GM19043 (cell line): Measurements from ENCODE around the gene BTBD9.
"Not testable (repeated sequence)": the region's sequence is repeated elsewhere in the genome, so short reads cannot be mapped to it uniquely, and the experiment has no call there.

ENCODE experiments used
- ATAC-seq: cut with Tn5 transposase; IDR thresholded peaks from one replicate; pipeline ENCODE4 v1.9.1; 2021; ENCODE audit warnings: low read depth; ENCODE audit not compliant: unreplicated experiment

The BTBD9 gene

GRCh38 chr6:38650207-38650752 lies 10.6 kb upstream of the BTBD9 start:
- no peak for ATAC-seq

- ATAC-seq = no peak
These were observed 10.0 kb upstream of the BTBD9 start for GRCh38 chr6:38649744-38650143.

- ATAC-seq = no peak
These were observed 8.9 kb upstream of the BTBD9 start for GRCh38 chr6:38648629-38649028.

GRCh38 chr6:38646166-38646878 lies 6.6 kb upstream of the BTBD9 start:
- ATAC-seq = no peak

DNA sequence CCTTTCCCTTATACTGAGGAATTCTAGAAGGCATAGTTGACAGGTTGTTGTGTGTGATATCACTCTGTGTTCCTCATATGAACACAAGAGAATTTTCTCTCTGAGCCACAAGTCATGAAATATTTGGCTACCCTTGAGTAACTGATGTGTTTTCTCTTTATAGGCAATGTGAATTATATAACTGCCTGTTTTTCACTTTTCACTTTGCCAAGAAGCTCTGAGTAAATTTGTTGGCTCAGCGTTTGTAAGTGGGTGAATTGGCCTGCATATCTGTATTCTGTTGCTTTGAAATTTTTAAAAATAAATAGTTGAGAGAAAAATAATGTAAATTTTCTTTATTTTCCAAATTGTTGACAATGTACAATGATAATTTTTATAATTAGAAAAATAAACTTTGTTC lies 5.2 kb upstream of the BTBD9 start:
- ATAC-seq = no peak

DNA sequence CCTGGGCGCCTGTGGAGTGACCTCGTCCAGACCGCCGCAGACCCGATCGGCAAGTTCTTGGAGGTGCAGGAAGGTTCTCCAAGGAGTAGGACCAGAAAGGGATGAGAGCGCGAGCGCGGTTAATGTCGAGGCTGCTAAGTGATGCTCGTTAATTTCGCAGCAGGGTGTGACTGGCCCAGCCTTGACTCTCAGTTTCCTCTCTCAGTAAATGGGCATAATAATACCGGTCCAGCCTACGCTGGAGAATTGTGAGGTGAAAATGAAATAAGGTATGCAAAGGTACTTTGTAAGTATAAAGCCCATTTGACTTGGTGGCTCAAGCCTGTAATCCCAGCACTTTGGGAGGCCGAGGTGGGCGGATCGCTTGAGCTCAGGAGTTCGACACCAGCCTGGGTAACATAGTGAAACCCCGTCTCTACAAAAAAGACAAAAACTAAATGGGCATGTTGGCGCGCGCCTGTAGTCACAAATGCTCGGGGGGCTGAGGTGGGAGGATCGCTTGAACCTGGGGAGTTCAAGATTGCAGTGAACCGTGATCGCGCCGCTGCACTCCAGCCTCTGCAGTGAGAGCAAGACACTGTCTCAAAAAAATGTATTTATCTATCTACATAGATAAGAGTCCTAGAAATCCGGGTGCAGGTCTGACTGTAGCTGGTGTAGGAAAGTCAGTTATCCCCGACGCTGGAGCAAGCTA lies 634 bp upstream of the BTBD9 start:
- ATAC-seq = no peak

DNA sequence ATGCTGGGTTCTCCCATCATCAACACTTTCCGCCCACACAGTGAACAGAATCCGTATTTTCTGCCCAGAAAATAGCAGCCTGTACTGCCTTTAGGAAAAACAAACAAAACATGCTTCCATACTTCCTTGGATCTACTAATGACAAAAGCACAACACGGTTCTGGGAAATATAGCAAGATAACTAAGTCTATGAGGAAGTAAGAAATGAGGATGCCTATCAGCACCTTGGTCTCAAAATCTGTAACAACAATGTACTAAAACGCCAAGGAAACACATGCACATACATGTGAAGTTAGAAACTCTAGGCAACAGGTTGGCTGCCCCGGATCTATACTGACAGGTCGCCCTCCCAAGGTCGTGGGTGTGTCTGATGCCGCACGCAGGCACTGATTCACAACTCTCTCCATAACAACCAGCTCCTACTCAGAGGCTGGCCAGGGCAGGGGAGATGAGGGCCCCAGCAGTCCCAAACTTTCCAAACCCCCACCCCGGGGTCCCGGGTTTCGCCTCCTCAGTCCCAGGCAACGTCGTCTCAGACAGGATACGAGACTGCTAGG lies 710 bp downstream of the BTBD9 start:
- ATAC-seq = peak; percentile 18

GRCh38 chr6:38637756-38638155 lies 2.0 kb downstream of the BTBD9 start:
- no peak for ATAC-seq

GRCh38 chr6:38636027-38636426 lies 3.7 kb downstream of the BTBD9 start:
- ATAC-seq = no peak

DNA sequence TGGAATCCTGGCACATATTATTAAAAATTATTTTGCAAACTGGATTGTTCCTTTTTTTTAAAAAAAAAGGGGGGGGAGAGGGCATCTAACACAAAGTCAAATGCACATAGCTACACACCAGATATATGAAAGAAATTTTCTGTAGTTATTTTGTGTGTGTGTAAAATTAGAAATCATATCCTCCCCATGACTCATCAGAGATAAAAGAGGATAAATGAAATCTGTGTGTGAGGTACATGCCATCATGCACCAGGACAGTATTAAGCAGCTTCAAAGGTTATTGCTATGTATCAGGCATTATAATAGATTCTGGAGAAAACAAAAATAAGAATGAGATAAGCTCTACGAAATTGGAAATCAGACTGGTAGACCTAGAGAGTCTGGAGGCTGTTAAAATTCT lies 5.2 kb downstream of the BTBD9 start:
- no peak for ATAC-seq

DNA sequence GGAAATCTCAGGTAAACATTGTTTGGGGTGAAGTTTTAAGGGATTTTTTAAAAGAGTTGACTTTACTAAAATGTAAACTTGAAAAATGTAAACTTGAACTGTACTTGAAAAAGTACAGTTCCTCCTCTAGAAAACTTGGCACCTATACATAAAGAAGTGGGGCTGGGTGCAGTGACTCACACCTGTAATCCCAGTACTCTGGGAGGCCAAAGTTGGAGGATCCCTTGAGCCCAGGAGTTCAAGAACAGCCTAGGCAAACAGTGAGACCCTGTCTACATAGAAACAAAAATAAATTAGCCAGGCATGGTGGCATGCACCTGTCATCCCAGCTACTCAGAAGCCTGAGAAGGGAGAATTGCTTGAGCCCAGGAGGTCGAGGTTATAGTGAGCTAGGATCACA lies 7.2 kb downstream of the BTBD9 start:
- ATAC-seq = no peak

DNA sequence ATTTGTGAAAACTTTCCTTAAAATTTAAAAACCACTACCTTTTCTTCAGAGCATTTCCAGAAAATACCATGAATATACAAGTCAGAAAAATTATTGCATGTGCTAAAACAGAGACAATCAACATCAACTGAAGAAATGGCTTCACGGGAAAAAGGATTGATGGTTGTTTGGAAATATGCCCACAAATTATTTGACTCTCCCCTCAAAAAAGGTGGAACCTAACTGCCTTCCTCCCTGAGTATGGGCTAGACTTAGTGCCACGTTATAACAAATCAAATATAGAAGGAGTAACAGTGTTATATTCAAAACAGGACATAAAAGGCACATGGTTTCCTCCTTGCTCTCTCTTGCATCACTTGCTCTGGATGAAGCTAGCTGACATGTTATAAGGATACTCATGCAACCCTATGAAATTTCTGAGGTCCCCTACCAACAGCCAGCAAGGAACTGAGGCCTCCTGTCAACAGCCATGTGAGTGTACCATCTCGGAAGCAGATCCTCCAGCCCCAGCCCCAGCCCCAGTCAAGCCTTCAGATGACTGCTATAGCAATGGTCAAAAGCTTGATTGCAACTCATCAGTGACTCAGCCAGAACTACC lies 8.4 kb downstream of the BTBD9 start:
- ATAC-seq = no peak

DNA sequence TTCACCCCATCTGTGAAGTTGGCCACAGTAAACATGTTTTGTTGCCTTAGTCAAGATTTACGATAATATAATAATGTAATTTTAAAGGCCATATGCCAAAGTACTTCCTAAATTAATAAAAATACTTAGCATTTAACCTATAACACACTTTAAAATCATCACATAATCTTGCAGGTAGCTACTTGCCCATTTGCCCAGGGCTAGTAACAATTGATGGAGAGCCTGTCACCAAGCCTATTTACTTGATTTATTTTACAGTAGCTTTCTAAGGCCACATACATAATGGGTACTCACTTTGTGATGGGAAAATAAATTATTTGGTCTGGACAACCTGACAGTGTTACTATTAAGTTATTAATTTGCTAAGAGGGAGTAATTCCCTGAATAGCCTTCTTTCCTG lies 14.5 kb downstream of the BTBD9 start:
- ATAC-seq = no peak

DNA sequence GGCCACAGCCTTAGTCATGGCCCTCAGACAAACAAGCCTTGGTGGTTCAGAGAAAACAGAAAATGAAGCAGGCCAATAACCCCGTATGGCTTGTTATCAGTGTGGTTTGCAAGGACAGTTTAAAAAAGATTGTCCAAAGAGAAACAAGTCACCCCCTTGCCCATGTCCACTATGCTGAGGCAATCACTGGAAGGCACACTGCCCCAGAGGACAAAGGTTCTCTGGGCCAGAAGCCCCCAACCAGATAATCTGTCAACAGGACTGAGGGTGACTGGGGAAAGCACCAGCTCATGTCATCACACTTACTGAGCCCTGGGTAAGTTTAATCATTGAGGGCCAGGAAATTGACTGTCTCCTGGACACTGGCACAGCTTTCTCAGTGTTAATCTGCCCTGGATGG lies 20.4 kb downstream of the BTBD9 start:
- ATAC-seq = not testable (repeated sequence)

DNA sequence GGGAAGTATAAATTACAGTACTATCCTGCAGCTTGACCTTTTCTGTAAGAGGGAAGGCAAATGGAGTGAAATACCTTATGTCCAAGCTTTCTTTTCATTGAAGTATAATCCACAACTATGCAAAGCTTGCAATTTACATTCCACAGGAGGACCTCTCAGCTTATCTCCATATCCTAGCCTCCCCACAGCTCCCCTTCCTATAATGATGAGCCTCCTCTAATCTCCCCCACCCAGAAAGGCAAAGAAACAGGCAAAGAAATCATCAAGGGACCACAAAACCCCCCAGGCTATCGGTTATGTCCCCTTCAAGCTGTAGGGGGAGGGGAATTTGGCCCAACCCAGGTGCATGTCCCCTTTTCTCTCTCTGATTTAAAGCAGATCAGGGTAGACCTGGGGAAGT lies 21.4 kb downstream of the BTBD9 start:
- not testable (repeated sequence) for ATAC-seq

- no peak for ATAC-seq
These were observed 21.9 kb downstream of the BTBD9 start for GRCh38 chr6:38617856-38618255.

DNA sequence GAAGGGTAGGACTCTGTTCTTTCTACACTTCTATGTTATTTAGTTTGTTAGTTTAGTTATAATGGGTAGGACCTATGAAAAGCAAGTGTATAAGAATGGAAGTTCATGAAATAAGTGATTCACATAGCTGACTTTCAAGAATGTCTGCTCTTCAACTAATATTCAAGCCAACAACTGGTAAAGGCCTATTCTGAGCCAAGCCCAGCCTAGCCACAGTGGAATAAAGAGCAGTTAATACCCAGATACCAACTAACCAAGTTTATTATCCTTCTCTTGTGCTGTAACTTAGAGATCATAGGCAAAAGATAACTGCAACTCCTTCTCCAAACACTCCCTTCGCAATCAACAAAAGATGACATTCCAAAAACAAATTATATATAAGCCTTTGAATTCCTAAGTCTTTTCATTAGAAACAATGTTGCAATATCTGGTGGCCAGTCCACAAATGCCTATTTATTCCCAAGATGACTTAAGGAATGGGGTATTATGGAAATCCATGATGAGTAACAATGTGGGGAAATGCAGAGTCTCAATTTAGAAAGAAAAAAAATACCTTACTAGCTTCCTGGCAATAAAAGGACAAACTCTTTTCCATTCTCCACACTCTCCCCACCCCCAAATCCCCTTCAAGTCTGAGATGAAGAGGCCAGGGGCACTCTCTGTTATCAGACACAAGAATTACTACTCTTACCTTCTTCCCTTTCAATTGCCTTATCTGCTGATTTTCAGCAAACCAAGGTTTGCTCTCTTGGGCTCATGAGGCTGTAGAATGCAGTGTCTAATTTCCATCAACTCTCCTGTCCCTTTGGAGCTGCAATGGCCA lies 27.4 kb downstream of the BTBD9 start:
- ATAC-seq = no peak

DNA sequence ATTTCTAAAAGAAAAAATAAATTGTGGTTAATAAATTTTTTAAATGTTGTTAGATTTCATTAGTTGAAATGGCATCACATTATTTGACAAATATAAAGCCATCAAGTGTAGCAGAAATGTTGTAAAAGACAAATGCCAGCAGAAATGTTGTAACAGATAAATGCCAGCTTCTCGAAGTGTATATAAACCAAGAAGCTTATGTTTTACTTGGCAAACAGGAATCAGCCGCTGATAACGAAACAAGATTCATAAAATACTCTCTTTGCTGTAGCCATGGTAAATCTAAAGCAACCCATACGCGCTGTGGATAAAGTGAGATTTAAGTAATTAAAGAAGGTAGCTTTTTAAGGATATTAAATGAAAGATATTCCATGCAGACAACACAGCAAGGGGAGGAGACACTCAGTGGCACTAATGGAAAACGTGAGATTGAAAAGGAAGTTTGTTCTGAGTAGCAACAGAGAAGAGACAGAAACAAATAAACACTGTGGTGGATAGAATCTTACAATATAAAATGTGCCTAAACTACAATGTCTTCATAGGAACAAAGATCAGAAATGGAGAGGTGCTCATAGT lies 29.6 kb downstream of the BTBD9 start:
- ATAC-seq = no peak

DNA sequence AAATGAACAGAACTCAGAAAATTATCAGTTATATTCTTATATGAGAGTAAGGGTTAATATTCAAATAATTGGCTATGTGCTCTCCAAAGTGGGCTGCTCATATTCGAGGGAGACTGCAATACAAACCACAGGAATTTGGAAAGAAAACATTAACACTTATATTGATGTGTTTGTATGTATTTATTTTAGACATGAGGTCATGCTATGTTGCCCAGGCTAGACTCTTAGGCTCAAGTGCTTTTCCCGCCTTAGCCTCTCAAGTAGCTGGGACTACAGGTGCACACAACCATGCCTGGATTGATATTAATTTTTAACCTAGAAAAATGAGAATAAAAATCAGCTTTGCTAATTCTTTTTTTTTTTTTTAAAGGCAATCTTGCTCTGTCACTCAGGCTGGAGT lies 35.0 kb downstream of the BTBD9 start:
- no peak for ATAC-seq

- no peak for ATAC-seq
These were observed 35.8 kb downstream of the BTBD9 start for GRCh38 chr6:38603966-38604365.
